HG03521 (cell line): ENCODE measurements around the gene NCL.
"Not testable (repeated sequence)": the region's sequence is repeated elsewhere in the genome, so short reads cannot be mapped to it uniquely, and the experiment has no call there.

Experiments
- ATAC-seq: cut with Tn5 transposase; IDR thresholded peaks from one replicate; pipeline ENCODE4 v1.9.1; 2021; ENCODE audit warnings: mild to moderate bottlenecking, moderate library complexity; ENCODE audit not compliant: unreplicated experiment

Gene NCL

DNA sequence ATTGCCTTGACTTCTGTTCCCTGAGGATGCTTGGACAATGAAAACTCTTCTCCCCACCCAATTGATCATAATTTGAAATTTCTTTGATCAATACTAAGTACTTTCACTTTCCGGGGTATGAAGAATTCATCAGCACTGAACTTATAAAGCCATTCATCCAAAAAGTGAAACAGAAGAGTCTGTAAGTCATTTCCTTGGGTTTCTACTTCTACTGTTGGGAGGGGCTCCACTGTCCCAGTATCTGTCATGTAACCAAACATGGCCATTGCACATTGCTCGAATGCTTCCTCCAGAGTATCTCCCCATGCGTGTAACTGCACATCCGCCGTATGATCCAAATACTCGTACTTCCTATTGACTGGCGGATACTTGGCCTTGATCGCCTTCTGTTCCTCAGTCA lies 30.3 kb downstream of the NCL start:
- ATAC-seq: no peak

DNA sequence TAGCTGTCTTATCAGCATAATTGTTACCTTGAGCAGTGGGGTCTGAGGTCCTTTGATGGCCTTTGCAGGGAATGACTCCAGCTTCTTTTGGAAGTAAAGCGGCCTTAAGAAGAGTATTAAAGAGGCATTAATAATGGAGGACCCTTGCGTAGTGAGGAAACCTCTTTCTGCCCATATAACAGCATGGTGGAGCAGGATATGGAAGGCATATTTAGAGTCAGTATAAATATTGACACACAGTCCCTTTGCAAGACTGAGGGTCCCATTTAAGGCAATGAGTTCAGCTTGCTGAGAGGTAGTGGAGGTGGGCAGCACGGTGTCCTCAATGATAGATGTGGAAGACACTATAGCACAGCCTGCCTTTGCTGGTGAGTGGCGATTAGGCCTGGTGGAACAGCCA lies 32.7 kb downstream of the NCL start:
- ATAC-seq: no peak

DNA sequence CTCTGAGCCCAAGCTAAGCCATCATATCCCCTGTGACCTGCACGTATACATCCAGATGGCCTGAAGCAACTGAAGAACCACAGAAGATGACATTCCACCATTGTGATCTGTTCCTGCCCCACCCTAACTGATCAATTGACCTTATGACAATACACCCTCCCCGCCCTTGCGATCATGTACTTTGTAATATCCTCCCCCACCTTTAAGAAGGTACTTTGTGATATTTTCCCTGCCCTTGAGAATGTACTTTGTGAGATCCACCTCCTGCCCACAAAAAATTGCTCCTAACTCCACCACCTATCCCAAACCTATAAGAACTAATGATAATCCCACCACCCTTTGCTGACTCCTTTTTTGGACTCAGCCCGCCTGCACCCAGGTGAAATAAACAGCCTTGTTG lies 33.8 kb downstream of the NCL start:
- not testable (repeated sequence) for ATAC-seq

DNA sequence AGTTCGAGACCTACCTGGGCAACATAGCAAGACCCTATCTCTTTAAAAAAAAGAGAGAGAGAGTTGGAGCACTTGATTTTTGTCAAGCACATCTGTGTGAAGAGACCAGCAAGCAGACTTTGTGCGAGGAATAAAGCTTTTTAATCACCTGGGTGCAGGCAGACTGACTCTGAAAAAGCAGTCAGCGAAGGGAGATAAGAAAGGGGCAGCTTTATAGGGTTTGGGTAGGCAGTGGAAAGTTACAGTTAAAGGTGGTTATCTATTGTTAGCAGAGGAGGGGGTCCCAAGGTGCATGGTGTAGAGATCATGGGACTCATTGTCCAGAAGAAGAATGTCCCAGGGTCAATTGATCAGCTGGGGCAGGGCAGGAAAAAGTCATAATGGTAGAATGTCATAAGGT lies 34.4 kb downstream of the NCL start:
- ATAC-seq: no peak

DNA sequence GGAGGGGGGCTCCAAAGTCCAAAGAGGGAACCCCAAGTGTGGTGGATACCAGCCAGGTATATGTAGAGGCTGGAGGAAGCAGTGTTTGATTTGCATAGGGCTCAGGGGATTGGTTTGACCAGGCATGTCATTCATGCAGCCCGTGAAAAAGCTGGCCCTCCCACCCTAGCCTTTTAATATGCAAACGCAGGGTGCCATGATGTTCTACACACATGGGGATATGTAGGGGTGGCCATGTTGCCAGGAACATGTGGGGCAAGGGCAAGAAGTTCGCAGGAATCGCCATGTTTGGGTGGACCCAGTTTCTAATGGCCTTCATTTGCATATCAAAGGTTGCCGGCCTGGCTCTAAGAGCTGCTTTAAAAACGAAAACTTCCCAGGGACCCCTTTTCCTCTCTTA lies 35.1 kb downstream of the NCL start:
- ATAC-seq: no peak

DNA sequence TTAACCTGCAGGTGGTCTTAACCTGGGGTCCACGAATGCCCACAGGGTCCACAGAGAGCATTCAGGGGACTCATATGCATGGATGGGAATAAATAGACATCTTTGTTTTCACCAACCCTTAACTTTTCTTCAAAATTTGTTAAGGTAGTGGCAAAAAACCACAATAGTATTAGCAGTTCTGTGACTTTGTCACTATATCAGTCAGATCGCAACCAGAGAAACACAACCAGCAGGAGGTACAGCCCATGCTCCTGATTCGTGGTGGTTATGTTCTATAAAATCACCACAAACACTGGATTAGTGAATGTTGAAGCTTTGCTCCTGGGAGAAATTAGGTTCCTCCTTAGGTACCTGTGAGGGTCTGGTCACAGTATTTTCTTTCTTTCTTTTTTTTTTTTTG lies 37.2 kb downstream of the NCL start:
- ATAC-seq: no peak

DNA sequence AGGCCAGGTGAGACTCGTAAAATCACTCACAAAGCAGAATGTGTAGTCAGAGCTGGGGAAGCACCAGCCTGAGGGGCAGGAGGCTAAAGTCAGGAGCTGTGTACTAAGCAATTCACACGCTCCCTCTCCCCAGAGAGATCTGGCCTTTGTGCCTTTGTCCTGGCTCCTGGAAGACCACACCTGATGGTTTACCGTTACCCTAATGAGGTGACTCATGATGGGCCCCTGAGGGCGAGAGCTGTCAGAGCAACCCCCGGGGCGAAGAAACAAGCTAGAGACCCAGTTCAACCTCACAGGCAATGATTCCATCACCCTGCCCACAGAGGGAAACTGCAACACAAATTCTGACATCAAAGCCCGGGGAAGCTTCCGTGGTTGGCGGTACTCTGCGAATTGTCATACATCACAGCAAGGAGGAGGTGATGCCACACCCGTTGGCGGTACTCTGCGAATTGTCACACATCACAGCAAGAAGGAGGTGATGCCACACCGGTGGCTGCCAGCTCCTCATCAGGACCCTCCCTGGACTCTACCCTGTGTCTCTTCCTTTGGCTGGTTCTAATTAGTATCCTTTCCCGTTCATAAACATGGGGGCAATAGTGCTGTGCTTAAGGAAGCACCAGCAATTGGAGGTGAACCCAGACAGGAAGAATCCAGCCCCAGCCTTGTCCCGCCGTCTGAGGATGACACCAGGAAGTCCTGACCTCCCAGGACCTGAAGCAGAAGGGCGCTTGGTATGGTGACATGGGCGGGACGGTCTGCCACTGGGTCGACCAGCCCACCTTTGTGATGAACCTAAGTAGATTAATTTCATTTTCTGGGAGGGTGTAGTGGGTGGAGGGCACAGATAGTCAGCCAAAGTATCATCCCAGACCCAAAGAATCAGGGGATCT lies 38.2 kb downstream of the NCL start:
- no peak for ATAC-seq

DNA sequence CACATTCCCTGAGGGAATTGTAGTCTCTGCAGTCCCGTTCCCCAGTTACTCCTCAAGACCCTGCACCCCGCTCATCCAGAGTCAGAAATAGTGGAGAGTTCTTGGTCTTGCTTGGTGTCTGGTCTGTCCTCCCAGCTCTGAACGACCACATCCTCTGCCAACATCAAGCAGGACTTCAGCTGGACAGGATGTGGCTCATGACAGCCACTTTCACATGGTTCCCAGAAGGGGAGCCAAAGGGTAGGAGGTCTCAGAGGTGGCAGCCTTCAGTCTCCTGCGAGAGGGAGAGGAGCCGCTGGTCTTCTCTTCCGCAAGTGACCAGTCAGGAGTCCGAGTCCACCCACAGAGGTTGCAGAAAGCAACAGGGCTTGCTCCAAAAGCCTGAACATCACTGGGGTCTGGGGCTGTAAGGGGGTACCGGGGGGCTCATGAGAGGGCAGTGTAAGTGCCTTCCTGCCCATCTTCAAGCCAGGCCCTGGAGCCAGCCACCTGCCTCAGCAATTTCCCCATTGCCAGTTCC lies 38.9 kb downstream of the NCL start:
- ATAC-seq: no peak

DNA sequence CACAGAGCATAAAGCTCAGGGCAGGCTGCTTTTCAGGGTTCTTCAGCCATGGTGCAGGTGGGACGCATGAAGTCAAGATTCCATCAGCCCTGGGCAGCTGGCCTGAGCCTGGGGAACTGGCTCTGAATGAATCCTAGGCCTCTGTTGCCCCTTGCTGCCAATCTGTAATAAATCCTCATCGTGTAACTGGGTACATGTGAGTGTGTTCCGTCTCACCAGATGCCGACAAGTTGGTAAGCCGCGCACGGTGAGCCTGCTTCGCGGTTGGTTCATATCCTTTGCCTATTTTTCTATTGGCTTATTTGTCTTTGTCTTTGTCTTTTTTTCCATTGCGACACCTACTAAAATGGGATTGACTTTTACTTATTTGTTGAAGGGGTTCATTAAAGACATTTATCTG lies 41.1 kb downstream of the NCL start:
- no peak for ATAC-seq

DNA sequence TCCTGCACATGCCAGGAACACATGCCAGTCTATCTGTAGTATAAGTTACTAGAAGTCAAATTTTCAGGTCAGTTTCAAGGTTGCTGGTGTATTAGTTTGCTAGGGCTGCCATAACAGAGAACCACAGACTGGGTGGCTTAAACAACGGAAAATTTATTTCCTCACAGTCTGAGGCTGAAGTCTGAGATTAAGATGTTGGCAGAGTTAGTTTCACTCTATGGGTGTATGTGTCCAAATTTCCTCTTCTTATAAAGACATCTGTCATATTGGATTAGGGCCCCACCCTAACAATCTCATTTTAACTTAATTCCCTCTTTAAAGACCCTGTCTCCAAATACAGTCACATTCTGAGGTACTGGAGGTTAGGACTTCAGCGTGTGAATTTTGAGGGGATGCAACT lies 42.2 kb downstream of the NCL start:
- no peak for ATAC-seq

DNA sequence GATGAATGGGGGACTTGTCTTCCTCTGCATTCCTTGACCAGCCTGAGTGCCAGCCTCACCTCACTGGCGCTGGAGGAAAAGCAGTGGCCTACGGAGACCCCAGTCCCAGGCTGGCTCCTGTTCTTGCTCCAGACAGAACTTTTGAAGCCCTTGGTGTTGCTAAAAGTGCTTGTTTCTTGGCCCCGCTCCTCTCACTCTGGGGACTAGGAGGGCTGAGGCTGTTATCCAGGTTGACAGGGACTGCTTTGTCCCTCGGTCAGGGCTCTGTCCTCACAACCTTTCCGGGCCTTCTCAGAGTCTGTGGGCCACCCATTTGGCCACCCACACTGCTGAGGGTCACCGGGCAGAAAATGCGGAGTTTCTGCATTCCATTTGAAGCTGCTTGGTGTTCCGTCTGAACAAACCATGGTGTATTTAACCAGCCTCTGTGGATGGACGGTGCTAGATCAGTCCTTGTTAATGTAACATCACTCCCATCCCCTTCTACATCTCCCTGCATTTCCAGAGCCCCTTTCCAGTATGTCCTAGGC lies 43.2 kb downstream of the NCL start:
- no peak for ATAC-seq

DNA sequence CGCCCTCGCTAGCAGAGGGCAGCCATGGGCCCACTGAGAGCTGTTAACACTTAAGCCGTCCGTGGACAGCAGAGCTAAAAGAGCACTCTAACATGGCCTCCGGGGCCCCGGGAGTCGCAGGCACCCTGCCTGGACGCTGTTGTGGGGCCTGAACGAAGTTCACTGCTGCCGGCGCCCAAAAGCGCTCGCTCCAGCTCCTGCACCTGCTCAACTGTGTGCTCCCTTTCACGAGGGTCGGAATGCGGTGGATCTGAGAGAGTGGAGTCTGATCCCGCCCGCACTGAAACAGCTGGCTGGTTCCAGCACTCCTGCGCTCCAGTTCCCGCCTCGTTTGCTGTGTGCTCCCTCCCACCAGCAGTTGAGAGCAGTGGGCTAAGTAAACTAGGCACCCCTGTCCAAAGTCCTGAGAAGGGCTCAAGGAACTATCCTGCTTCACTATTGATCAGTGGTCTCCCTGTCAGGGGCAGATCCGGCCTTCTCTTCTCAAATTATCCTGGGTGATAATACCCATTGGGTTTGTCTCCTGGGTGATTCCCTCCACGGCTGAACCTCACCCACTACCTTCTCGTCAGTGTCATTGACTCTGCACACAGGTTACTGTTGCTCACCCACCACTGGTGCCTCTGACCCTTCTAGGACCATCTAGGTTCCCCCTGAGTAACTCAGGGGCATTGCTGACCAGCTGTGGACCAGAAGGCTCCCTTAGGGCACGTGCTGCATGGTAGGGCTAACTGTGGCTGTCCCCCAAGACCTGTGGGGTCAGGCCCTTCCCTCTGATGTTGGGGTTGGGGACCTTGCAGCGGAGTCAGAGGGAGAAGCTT lies 45.3 kb downstream of the NCL start:
- no peak for ATAC-seq

DNA sequence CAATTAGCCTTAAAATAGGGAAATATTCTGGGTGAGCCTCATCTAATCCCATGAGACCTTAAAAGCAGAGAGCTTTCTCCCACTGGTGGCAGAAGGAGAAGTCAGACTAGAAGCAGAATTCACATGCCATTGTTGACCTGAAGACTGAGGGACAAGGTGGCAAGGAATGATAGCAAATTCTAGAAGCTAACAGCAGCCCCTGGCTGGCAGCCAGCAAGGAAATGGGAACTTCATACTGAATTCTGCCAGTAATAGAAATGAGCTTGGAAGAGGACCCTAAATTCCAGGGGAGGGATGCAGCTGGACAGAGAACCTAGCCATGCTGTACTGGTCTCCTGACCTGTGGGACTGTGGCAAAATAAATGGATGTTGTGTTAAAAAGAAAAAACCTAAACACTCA lies 49.3 kb downstream of the NCL start:
- no peak for ATAC-seq

DNA sequence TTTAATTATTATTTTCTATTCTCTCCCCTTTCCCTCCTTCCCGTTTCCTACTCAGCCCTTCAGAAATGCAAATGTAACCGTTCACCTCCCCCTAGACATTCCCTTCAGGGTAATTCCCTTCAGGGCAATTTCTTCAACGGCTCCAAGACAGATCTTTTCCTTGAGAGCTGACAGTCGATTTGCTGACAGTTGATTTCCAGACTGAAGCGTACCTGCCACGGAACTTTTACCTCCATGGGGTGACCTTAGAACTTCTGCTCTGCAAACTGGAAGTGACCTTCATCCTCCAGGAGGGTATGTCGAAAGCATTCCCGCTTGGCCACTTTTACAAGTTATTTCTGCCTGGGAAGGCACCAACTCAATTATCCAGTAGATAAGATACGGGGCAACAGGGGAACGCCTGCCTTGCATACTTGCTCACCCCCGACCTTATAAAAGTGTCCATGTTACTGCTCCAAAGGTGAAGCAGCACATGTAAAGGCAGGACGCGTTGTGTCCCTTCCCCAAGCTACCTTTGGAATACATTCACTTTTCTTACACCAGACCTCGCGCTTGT lies 50.3 kb downstream of the NCL start:
- no peak for ATAC-seq

DNA sequence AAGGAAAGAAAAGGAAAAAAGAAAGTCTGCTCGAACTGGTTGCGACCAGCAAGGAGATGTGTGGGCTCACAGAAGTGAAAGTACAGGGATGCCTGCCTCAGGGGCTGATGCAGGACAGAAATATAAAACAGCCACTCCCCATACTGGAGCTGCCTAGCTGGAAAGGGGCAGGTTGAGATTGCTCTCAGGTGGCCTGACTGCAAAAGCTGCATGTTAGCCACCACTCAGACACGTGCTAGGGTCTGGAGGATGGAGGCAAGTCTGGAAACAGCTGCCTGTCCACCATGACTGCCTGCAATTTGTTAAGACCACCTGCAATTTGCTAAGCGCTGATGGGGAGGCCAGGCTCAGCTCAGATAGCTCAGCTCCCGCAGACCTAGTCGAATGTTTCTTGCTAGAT lies 50.8 kb downstream of the NCL start:
- no peak for ATAC-seq

DNA sequence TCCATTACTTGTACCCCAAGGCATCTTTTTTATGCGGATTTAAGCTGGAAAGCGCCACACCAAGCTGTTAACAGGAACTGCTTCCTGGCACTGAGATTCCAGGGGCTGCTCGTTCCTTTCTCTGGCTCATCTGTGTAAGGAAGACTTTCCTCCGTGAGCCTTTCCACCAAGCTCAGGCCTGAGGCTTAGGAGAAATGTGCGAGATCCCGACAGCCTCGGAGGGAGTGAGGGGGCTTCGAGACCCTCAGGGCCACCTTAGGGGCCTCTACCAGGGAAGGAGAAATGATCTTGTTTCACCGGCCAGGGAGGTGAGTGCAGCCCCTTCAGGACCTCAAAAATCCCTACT lies 51.7 kb downstream of the NCL start:
- no peak for ATAC-seq

DNA sequence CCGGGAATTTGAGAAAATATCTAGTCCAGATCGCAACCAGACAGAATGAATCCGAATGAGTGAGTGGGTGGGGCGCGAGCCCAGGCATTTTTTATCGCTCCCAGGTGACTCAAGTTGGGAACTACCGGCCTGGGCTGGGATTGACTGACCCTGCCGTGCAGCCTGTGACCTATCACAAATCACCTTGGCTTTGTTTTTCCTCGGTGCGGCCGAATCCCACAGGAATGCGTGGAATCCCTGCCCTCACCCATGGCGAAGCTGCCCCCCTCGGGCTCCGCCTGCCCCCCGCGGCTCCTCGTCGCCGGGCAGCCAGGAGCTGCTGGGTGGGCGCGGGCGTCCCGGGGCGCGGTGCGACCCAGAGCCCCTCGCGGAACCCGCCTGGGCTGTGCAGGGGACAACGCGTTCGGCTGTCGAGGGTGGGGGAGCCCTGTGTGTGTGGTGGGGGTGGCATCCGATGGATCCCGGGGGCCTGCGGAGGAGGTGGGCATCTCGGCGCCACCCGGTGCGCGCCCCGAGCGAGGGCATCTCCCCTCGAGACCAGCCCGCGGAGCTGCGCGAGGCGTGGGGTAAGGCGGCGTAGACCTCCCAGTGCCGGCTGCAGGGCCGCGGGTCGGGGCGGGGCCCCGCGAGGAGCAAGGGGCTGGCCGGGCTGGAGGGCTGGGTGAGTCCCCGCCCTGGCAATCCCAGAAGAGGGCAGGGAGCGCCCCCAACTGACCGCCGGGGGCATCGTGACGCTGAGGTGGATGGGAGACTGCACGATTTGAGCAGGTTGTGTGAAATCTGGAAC lies 52.3 kb downstream of the NCL start:
- peak; percentile 96 for ATAC-seq

DNA sequence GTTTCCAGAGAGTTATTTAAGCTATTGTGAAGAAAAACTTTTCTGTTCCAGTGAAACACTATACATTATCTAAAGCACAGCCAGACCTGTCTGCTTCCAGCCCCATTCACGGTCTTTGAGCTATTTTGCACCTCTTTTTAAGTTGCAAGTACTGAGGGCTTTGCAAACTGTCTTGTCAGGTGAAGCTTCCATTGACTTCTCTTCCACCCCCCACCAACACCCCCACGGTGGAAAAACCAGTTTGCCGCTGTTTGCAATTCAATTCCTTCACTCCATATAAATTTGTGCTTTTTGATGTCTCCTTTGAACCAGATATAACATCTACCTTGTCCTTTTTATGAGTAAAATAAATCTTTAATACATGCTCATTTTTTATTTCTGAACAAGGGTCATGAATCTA lies 53.0 kb downstream of the NCL start:
- no peak for ATAC-seq

DNA sequence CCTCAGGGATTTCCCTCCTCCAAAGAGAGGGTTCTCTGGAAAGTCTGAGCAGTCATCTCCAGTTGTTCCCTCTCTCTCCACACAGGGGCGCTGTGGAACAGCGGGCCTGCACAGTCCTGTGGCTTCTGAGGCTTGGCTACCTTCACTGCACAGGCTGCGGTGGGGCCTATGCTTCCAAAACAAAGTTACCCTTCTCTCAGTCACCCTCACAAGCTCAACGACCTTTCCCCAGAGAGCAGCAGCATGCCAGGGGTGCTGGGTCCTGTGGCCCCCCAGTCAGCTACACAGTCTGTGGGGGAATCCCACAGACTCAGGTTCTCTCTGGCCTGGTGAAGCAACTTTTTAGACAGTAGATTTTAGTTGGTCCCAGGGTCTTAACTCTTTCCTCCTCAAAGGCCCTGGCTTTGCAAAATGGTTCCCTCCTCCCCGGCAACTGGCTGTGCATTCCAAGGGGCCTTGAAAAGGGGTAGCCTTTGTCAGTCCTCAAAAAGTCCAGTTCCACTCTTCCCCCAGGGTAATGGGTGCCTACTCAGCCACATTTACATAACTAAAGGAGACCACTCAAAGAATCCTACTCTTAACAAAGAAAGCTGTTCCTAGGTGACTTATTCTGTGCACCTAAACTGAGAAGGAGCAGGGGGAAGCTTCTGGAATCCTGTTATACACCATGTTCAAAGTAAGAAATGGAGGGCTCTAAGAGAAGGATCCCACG lies 53.8 kb downstream of the NCL start:
- ATAC-seq: no peak

DNA sequence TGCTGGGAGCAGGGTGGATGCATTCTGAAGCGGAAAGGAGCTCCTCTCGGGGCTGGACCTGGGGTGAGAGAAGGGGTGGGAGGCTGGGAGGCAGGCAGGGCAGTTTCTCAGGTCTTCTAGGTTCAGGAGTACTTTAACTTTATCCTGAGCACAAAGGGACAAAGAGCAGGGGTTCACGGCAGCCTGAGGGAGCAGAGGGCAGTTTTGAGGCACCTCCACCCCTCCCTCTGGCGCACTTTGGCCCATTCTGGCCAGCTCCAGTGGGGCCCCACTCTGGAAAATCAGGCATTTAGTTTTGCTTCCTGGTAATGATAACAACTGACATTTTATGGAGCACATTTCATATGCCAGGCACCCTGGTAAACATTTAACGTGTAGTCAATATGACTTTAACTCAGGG lies 54.5 kb downstream of the NCL start:
- ATAC-seq: no peak
